ENCODE results near the gene ANO3. TPM values are rescaled to one million over a fixed set of nuclear protein-coding genes. Genes with fewer than 3 reads are reported as not detected.

Gene ANO3
- polyA plus RNA-seq, 3 donors = not detected

- no peaks in the 10 kb centered on the region for H3K36me3 ChIP-seq (replicated peaks in 1 of 2; ENCODE audit: control insufficient read depth in 1 of 2, insufficient read depth in 2 of 2, low read length in 2 of 2)
- H3K4me1 ChIP-seq (ENCODE audit: control insufficient read depth in 1 of 2, insufficient read depth in 2 of 2, low read length in 2 of 2) = no peaks in the 10 kb centered on the region
- intact Hi-C loops (cut with micrococcal nuclease) = no loop called here
- Mint-ChIP-seq H3K27ac (no peak overlapping the region), H3K4me3 (no peak overlapping the region), H3K27me3 (ENCODE audit: low read depth in 3 of 3) (peaks cover 0 to 2% (median 0%) of the 10 kb centered on the region in 3 donors), H3K9me3 (peaks cover 0 to 2% (median 0%) of the 10 kb centered on the region in 7 donors), H3K36me3 (no peaks in the 10 kb centered on the region), H3K4me1 (no peaks in the 10 kb centered on the region)
- WGBS (ENCODE audit: insufficient coverage) = no CpG with 5 or more reads among the region's 2 CpGs
- H3K4me2 ChIP-seq (replicated peaks; ENCODE audit: extremely low read depth, low read length, poor library complexity, severe bottlenecking) = no peak overlapping the region
- H3K9ac ChIP-seq (ENCODE audit: insufficient read depth, low read length, poor library complexity, severe bottlenecking) = no peak overlapping the region
- no peak for DNase-seq
- no peaks in the 10 kb centered on the region for H4K20me1 ChIP-seq (ENCODE audit: insufficient read depth, low read length)
- no peak for TF ChIP-seq CTCF (IDR thresholded peaks at IDR 0.05)
- no peak overlapping the region for H3K27ac ChIP-seq (ENCODE audit: low read depth in 1 of 2, low read length in 2 of 2)
- H3K79me2 ChIP-seq (ENCODE audit: insufficient read depth, low read length) = no peaks in the 10 kb centered on the region
- no peaks in the 10 kb centered on the region for H3K27me3 ChIP-seq (ENCODE audit: control insufficient read depth in 2 of 2, insufficient read depth in 2 of 2, low read length in 2 of 2)
- no peaks in the 10 kb centered on the region for H3K9me3 ChIP-seq (replicated peaks in 1 of 2; ENCODE audit: control insufficient read depth in 1 of 2, insufficient read depth in 1 of 2, low read length in 2 of 2)
- H2AFZ ChIP-seq (ENCODE audit: insufficient read depth, low read depth, low read length, poor library complexity, severe bottlenecking) = no peak overlapping the region
- H3K4me3 ChIP-seq (replicated peaks in 1 of 3; ENCODE audit: low read depth in 2 of 3, low read length in 3 of 3) = no peak overlapping the region
These were observed 291.2 kb downstream of the ANO3 start for GRCh38 chr11:26623076-26623659.

GRCh38 chr11:26626346-26626745, 294.4 kb downstream of the ANO3 start:
- H3K27ac Mint-ChIP-seq = no peak overlapping the region
- no peaks in the 10 kb centered on the region for H3K9me3 ChIP-seq (replicated peaks in 1 of 2; ENCODE audit: control insufficient read depth in 1 of 2, insufficient read depth in 1 of 2, low read length in 2 of 2)
- no peaks in the 10 kb centered on the region for H3K36me3 ChIP-seq (replicated peaks in 1 of 2; ENCODE audit: control insufficient read depth in 1 of 2, insufficient read depth in 2 of 2, low read length in 2 of 2)
- no peak for TF ChIP-seq CTCF (IDR thresholded peaks at IDR 0.05)
- intact Hi-C loops (cut with micrococcal nuclease) = no loop called here
- no peaks in the 10 kb centered on the region for H4K20me1 ChIP-seq (ENCODE audit: insufficient read depth, low read length)
- no peaks in the 10 kb centered on the region for H3K4me1 ChIP-seq (ENCODE audit: control insufficient read depth in 1 of 2, insufficient read depth in 2 of 2, low read length in 2 of 2)
- H3K27me3 ChIP-seq (ENCODE audit: control insufficient read depth in 2 of 2, insufficient read depth in 2 of 2, low read length in 2 of 2) = no peaks in the 10 kb centered on the region
- peaks cover 0 to 2% (median 0%) of the 10 kb centered on the region in 7 donors for H3K9me3 Mint-ChIP-seq
- H3K27me3 Mint-ChIP-seq (ENCODE audit: low read depth in 3 of 3) = peaks cover 0 to 2% (median 0%) of the 10 kb centered on the region in 3 donors
- no peak overlapping the region for H3K9ac ChIP-seq (ENCODE audit: insufficient read depth, low read length, poor library complexity, severe bottlenecking)
- no peaks in the 10 kb centered on the region for H3K36me3 Mint-ChIP-seq
- no CpG with 5 or more reads among the region's 1 CpG for WGBS (ENCODE audit: insufficient coverage)
- no peak overlapping the region for H3K27ac ChIP-seq (ENCODE audit: low read depth in 1 of 2, low read length in 2 of 2)
- H3K4me3 Mint-ChIP-seq = no peak overlapping the region
- no peaks in the 10 kb centered on the region for H3K4me1 Mint-ChIP-seq
- H3K79me2 ChIP-seq (ENCODE audit: insufficient read depth, low read length) = no peaks in the 10 kb centered on the region
- no peak overlapping the region for H3K4me2 ChIP-seq (replicated peaks; ENCODE audit: extremely low read depth, low read length, poor library complexity, severe bottlenecking)
- no peak overlapping the region for H3K4me3 ChIP-seq (replicated peaks in 1 of 3; ENCODE audit: low read depth in 2 of 3, low read length in 3 of 3)
- no peak for DNase-seq
- no peak overlapping the region for H2AFZ ChIP-seq (ENCODE audit: insufficient read depth, low read depth, low read length, poor library complexity, severe bottlenecking)
